ENCODE data around the gene TAS2R40.

The TAS2R40 gene

DNA sequence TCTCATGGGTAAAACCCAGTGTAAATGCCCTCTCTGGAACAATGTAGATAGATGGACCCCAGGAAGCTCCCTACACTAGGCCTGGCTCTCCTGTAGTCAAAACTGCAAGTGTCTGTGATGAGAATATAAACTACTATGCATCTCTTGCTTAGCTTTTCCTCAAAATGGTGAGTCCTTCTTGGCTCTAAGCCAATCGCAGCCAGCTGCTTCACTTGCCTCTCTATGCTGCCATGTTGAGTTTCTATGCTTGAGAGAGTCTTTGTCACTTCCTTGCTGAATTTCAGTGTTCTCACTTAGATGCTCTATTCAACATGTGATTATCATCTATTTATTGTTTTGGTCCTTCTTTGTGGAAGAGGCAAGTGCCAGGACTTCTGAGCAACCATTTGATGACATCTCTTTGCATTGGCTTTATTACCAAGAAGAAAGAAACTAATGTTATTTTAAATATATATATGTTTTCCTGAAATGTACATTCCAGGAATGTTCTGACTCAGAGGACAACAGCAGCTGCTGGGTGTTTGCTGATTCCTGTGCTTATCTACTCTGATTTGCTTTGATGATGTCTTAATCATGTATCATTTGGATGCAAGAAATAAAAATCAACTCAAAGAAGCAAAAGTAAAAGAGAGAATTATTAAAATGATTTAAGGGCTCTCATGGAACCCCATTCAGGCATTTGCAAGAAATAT lies 16.6 kb downstream of the TAS2R40 start:
- H3K27ac ChIP-seq (ENCODE audit: low read depth, low read length): no peak overlapping the region
- H3K9me3 ChIP-seq (ENCODE audit: insufficient read depth, low read depth, low read length): 0 out of 2 replicates have a peak, but pooled peaks cover 3% of the 10 kb centered on the region
- H3K27me3 ChIP-seq (ENCODE audit: insufficient read depth, low read length): peaks cover 10% of the 10 kb centered on the region
- 94% methylated on average over 1 of the region's 1 CpG for WGBS
- H3K36me3 ChIP-seq (ENCODE audit: insufficient read depth, low read length): no peaks in the 10 kb centered on the region
- no peak overlapping the region for H3K4me3 ChIP-seq (ENCODE audit: low read length)
- H3K4me1 ChIP-seq (ENCODE audit: insufficient read depth, low read length): peaks cover 3% of the 10 kb centered on the region; the same call in 1 of the 2 replicates
- H3K9ac ChIP-seq (ENCODE audit: low read depth, low read length): no peak overlapping the region

DNA sequence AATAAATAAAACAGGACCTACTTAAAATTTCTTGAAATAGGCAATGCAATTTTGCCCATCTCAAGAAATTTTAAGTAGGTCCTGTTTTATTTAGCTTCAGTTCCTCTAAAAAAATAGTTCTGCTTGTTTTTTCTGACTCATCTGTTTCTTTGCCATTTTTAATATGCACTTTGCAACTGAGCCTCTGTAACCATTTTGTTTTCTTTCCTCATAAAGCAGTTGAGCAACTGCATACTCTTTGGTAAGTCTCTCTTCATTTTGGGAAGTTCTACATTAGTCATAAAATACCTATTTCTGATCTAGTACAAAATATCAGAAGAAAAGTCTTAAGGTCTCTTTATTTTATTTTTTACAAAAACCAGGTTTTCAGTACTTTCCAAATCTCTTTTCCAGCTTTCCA lies 18.0 kb downstream of the TAS2R40 start:
- Histone ChIP-seq H3K9me3 (ENCODE audit: insufficient read depth, low read depth, low read length) (0 out of 2 replicates have a peak, but pooled peaks cover 3% of the 10 kb centered on the region), H3K4me1 (ENCODE audit: insufficient read depth, low read length) (peaks cover 3% of the 10 kb centered on the region; the same call in 1 of the 2 replicates), H3K27ac (ENCODE audit: low read depth, low read length) (no peak overlapping the region), H3K36me3 (ENCODE audit: insufficient read depth, low read length) (no peaks in the 10 kb centered on the region), H3K27me3 (ENCODE audit: insufficient read depth, low read length) (peaks cover 10% of the 10 kb centered on the region), H3K9ac (ENCODE audit: low read depth, low read length) (no peak overlapping the region), H3K4me3 (ENCODE audit: low read length) (no peak overlapping the region)

DNA sequence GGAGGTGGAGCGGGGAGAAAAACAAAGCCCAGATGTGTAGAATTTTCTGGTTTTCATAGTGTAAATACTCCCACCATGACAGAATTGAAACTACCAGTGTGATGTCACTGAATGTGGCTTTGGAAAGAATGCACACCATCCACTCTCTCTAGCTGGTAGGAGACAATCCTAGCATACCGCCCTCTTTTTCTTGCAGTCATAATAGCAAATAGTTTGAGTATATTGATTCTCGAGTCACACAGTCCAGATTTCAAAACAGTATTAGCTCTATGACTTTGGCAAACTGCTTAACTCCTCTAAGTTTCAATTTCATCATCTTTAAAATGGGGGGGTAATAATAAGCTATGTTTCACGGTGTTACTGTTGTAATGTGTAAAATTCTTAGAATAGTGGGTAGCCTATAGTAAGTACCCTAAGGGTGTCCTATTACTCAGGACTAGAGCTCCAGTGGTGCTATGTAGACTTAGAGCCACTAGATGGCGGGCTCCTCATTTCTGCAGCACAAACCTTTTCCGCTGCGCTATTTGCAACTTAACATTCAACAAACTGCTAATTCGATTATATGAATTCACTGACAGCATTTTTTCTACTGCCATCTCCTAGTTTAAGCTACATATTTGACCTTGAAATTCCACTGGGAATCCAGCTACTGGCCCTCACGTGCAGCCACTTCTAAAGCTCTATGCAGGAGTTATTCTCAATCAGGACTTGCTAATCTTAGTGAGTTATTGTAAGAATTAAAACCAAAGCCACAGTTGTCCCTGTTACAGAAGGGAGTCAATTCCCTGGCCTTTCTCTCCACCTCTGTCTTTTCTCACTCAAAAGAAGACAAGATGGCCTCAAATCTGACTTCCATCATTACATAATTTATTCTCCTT lies 18.7 kb downstream of the TAS2R40 start:
- H3K9ac ChIP-seq (ENCODE audit: low read depth, low read length): no peak overlapping the region
- peaks cover 10% of the 10 kb centered on the region for H3K27me3 ChIP-seq (ENCODE audit: insufficient read depth, low read length)
- H3K36me3 ChIP-seq (ENCODE audit: insufficient read depth, low read length): no peaks in the 10 kb centered on the region
- WGBS: 24% methylated on average over 8 of the region's 9 CpGs
- 0 out of 2 replicates have a peak, but pooled peaks cover 3% of the 10 kb centered on the region for H3K9me3 ChIP-seq (ENCODE audit: insufficient read depth, low read depth, low read length)
- no peak overlapping the region for H3K4me3 ChIP-seq (ENCODE audit: low read length)
- no peak overlapping the region for H3K27ac ChIP-seq (ENCODE audit: low read depth, low read length)
- peaks cover 3% of the 10 kb centered on the region; the same call in 1 of the 2 replicates for H3K4me1 ChIP-seq (ENCODE audit: insufficient read depth, low read length)

DNA sequence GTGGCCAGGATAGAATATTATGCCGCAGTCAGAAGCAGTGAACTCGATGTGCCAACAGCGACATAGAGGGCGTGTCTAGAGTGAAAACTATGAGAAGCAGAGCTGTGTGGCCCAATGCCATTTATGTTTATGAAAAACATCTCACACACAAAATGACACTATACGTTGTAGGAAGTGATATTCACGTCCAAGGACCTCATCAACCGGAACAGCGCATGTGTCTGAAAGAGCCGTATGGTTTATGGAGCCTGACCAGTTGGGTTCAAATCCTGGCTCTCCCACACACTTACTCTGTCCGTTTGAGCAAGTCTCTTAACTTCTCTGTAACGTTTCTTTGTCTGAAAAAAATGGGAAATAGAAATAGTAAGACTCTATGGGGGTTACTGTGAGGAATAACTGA lies 20.5 kb downstream of the TAS2R40 start:
- Histone ChIP-seq H3K27ac (ENCODE audit: low read depth, low read length) (no peak overlapping the region), H3K27me3 (ENCODE audit: insufficient read depth, low read length) (peaks cover 10% of the 10 kb centered on the region), H3K9ac (ENCODE audit: low read depth, low read length) (no peak overlapping the region), H3K4me1 (ENCODE audit: insufficient read depth, low read length) (peaks cover 3% of the 10 kb centered on the region; the same call in 1 of the 2 replicates), H3K9me3 (ENCODE audit: insufficient read depth, low read depth, low read length) (no peaks in the 10 kb centered on the region), H3K4me3 (ENCODE audit: low read length) (no peak overlapping the region), H3K36me3 (ENCODE audit: insufficient read depth, low read length) (no peaks in the 10 kb centered on the region)
- WGBS: 94% methylated on average over 11 of the region's 11 CpGs

DNA sequence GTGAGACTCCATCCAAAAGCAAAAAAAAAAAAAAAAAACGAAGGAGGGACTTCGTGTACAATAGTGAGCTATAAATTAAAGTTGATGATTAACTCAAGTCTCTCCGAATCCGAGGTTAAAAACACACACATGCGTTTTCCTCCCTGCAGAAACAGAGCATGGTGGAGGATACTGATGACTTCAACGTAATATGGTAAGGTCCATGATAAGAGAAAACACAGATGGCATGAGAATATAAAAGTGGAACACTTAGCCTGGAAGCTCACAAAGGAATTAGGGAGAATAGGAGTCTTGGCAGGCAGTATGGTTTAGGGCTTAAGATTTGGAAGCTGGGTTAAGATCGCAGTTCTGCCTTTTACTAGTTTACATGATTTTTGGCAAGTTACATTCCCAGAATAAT lies 21.3 kb downstream of the TAS2R40 start:
- Histone ChIP-seq H3K9ac (ENCODE audit: low read depth, low read length) (no peak overlapping the region), H3K27me3 (ENCODE audit: insufficient read depth, low read length) (peaks cover 10% of the 10 kb centered on the region), H3K27ac (ENCODE audit: low read depth, low read length) (no peak overlapping the region), H3K36me3 (ENCODE audit: insufficient read depth, low read length) (no peaks in the 10 kb centered on the region), H3K4me1 (ENCODE audit: insufficient read depth, low read length) (peaks cover 3% of the 10 kb centered on the region; the same call in 1 of the 2 replicates), H3K9me3 (ENCODE audit: insufficient read depth, low read depth, low read length) (no peaks in the 10 kb centered on the region), H3K4me3 (ENCODE audit: low read length) (no peak overlapping the region)
- WGBS: 94% methylated on average over 7 of the region's 7 CpGs

- H3K4me3 ChIP-seq (ENCODE audit: low read length): no peak overlapping the region
- H3K27ac ChIP-seq (ENCODE audit: low read depth, low read length): no peak overlapping the region
- H3K9me3 ChIP-seq (ENCODE audit: insufficient read depth, low read depth, low read length): no peaks in the 10 kb centered on the region
- H3K4me1 ChIP-seq (ENCODE audit: insufficient read depth, low read length): peaks cover 3% of the 10 kb centered on the region; the same call in 1 of the 2 replicates
- peaks cover 10% of the 10 kb centered on the region for H3K27me3 ChIP-seq (ENCODE audit: insufficient read depth, low read length)
- WGBS: 73% methylated on average over 3 of the region's 3 CpGs
- H3K36me3 ChIP-seq (ENCODE audit: insufficient read depth, low read length): no peaks in the 10 kb centered on the region
- H3K9ac ChIP-seq (ENCODE audit: low read depth, low read length): no peak overlapping the region
Measured at GRCh38 chr7:143243614-143244013, 21.8 kb downstream of the TAS2R40 start.

GRCh38 chr7:143244321-143244720 lies 22.5 kb downstream of the TAS2R40 start:
- H3K36me3 ChIP-seq (ENCODE audit: insufficient read depth, low read length): no peaks in the 10 kb centered on the region
- no peak overlapping the region for H3K4me3 ChIP-seq (ENCODE audit: low read length)
- H3K9ac ChIP-seq (ENCODE audit: low read depth, low read length): no peak overlapping the region
- 90% methylated on average over 1 of the region's 1 CpG for WGBS
- H3K9me3 ChIP-seq (ENCODE audit: insufficient read depth, low read depth, low read length): no peaks in the 10 kb centered on the region
- H3K27me3 ChIP-seq (ENCODE audit: insufficient read depth, low read length): peaks cover 10% of the 10 kb centered on the region
- H3K4me1 ChIP-seq (ENCODE audit: insufficient read depth, low read length): peaks cover 3% of the 10 kb centered on the region; the same call in 1 of the 2 replicates
- H3K27ac ChIP-seq (ENCODE audit: low read depth, low read length): no peak overlapping the region

- H3K36me3 ChIP-seq (ENCODE audit: insufficient read depth, low read length): no peaks in the 10 kb centered on the region
- no peak overlapping the region for H3K9ac ChIP-seq (ENCODE audit: low read depth, low read length)
- H3K4me1 ChIP-seq (ENCODE audit: insufficient read depth, low read length): peaks cover 3% of the 10 kb centered on the region; the same call in 1 of the 2 replicates
- 90% methylated on average over 3 of the region's 3 CpGs for WGBS
- peaks cover 10% of the 10 kb centered on the region for H3K27me3 ChIP-seq (ENCODE audit: insufficient read depth, low read length)
- H3K27ac ChIP-seq (ENCODE audit: low read depth, low read length): no peak overlapping the region
- H3K9me3 ChIP-seq (ENCODE audit: insufficient read depth, low read depth, low read length): no peaks in the 10 kb centered on the region
- no peak overlapping the region for H3K4me3 ChIP-seq (ENCODE audit: low read length)
Measured at GRCh38 chr7:143245123-143245522, 23.3 kb downstream of the TAS2R40 start.

DNA sequence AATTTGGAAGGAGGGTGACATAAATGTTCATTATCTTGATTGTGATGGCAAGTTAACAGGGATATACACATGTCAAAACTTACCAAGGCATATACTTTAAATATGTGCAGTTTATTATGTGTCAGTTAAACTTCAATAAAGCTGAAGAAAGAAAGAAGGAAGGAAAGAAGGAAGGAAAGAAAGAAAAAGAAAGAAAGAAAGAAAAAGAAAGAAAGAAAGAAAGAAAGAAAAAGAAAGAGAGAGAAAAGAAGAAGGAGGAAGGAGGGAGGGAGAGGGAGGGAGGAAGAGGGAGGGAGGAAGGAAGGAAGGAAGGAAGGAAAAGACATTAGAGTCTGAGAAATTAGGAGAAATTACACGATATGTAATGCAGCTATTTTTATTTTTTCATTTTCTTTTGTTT lies 25.5 kb downstream of the TAS2R40 start:
- no peak overlapping the region for H3K27ac ChIP-seq (ENCODE audit: low read depth, low read length)
- WGBS: no CpG with 5 or more reads among the region's 1 CpG
- no peak overlapping the region for H3K9ac ChIP-seq (ENCODE audit: low read depth, low read length)
- H3K36me3 ChIP-seq (ENCODE audit: insufficient read depth, low read length): no peaks in the 10 kb centered on the region
- H3K27me3 ChIP-seq (ENCODE audit: insufficient read depth, low read length): no peaks in the 10 kb centered on the region
- H3K4me3 ChIP-seq (ENCODE audit: low read length): no peak overlapping the region
- no peaks in the 10 kb centered on the region for H3K9me3 ChIP-seq (ENCODE audit: insufficient read depth, low read depth, low read length)
- no peaks in the 10 kb centered on the region for H3K4me1 ChIP-seq (ENCODE audit: insufficient read depth, low read length)

DNA sequence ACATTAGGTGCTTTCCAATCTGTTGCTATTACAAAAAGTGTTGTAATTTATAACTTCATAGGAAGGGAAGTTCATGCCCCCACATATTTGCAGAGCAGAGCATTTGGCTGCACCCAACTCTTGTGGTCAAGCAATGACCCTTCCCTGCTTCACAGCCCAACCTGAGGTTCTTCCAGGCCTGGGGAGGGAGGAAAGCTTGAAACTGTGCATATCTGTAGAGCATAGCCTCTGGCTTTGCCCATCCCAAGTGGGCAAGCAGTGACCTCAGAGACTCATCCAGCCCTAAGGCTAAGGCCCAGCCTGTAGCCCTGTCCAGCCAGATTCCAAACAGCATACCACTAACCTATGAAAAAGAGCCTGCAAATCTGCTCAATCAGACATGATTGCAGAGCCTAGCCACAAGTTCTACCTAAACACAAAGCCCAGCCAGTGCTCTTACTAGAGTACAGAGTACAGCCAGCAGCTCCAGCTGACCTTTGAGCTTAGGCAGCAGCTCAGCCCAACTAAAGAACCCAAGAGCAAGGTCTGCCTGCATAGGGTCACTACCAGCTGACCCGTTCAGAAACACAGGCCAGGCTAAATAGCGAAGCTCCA lies 27.0 kb downstream of the TAS2R40 start:
- no peak overlapping the region for H3K9ac ChIP-seq (ENCODE audit: low read depth, low read length)
- no peaks in the 10 kb centered on the region for H3K4me1 ChIP-seq (ENCODE audit: insufficient read depth, low read length)
- no peak overlapping the region for H3K27ac ChIP-seq (ENCODE audit: low read depth, low read length)
- no peaks in the 10 kb centered on the region for H3K9me3 ChIP-seq (ENCODE audit: insufficient read depth, low read depth, low read length)
- H3K36me3 ChIP-seq (ENCODE audit: insufficient read depth, low read length): no peaks in the 10 kb centered on the region
- no peaks in the 10 kb centered on the region for H3K27me3 ChIP-seq (ENCODE audit: insufficient read depth, low read length)
- no peak overlapping the region for H3K4me3 ChIP-seq (ENCODE audit: low read length)
- WGBS: 89% methylated on average over 2 of the region's 2 CpGs

DNA sequence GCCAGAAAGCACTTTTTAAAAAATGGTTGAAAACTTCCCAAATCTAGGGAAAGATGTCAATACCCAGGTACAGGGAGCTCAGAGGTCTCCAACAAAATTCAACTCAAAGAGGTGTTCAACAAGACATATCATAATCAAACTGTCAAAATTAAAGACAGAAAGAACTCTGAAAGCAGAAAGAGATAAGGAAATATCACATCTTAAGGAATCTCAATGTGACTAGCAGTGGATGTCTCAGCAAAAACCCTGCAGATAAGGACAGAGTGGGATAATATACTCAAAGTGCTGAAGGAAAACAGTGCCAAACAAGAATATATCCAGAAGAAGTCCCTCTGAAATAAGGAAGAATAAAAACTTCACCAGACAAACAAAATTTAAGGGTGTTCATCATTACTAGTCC lies 28.4 kb downstream of the TAS2R40 start:
- no peak overlapping the region for H3K4me3 ChIP-seq (ENCODE audit: low read length)
- H3K9me3 ChIP-seq (ENCODE audit: insufficient read depth, low read depth, low read length): no peaks in the 10 kb centered on the region; the same call in 1 of the 2 replicates
- H3K4me1 ChIP-seq (ENCODE audit: insufficient read depth, low read length): no peaks in the 10 kb centered on the region

More for the DNA sequence above, 28.4 kb downstream of the TAS2R40 start:
- Histone ChIP-seq H3K27ac (ENCODE audit: low read depth, low read length) (no peak overlapping the region), H3K27me3 (ENCODE audit: insufficient read depth, low read length) (no peaks in the 10 kb centered on the region), H3K9ac (ENCODE audit: low read depth, low read length) (no peak overlapping the region), H3K36me3 (ENCODE audit: insufficient read depth, low read length) (no peaks in the 10 kb centered on the region)

Data from HUES64 (cell line).